HS-5 (cell line): ENCODE data around the gene ABAT.

Source experiments
- DNase-seq: peaks from one replicate; pipeline ENCODE4 v3.0.0-alpha.2; 2012; ENCODE audit warnings: low read depth

ABAT gene

GRCh38 chr16:8717892-8718415 lies 43.5 kb downstream of the ABAT start:
- no peak for DNase-seq

- no peak for DNase-seq
Observed at GRCh38 chr16:8718851-8719680, 44.6 kb downstream of the ABAT start.

GRCh38 chr16:8720080-8720966 lies 45.9 kb downstream of the ABAT start:
- no peak for DNase-seq

- no peak for DNase-seq
Observed at GRCh38 chr16:8720967-8721308, 46.5 kb downstream of the ABAT start.

- DNase-seq: no peak
Observed at GRCh38 chr16:8721336-8722024, 47.1 kb downstream of the ABAT start.

GRCh38 chr16:8722025-8722348 lies 47.6 kb downstream of the ABAT start:
- no peak for DNase-seq

- DNase-seq: no peak
Observed at GRCh38 chr16:8725513-8726178, 51.2 kb downstream of the ABAT start.

GRCh38 chr16:8727131-8727806 lies 52.9 kb downstream of the ABAT start:
- no peak for DNase-seq

GRCh38 chr16:8727857-8728618 lies 53.6 kb downstream of the ABAT start:
- no peak for DNase-seq

GRCh38 chr16:8729779-8730334 lies 55.4 kb downstream of the ABAT start:
- DNase-seq: no peak

- no peak for DNase-seq
Observed at GRCh38 chr16:8730335-8730915, 56.0 kb downstream of the ABAT start.

GRCh38 chr16:8733849-8734540 lies 59.6 kb downstream of the ABAT start:
- DNase-seq: no peak

GRCh38 chr16:8735574-8735973 lies 61.2 kb downstream of the ABAT start:
- no peak for DNase-seq

GRCh38 chr16:8736123-8736668 lies 61.8 kb downstream of the ABAT start:
- DNase-seq: no peak

- no peak for DNase-seq
Observed at GRCh38 chr16:8739151-8739550, 64.7 kb downstream of the ABAT start.

- no peak for DNase-seq
Observed at GRCh38 chr16:8739989-8740704, 65.7 kb downstream of the ABAT start.

GRCh38 chr16:8740775-8741355 lies 66.4 kb downstream of the ABAT start:
- no peak for DNase-seq

GRCh38 chr16:8741636-8742035 lies 67.2 kb downstream of the ABAT start:
- no peak for DNase-seq
